COLO829 (cell line): ENCODE measurements around the gene CREB3.

Experiments used
- DNase-seq: peaks from one replicate; pipeline ENCODE4 v3.0.0; 2012; ENCODE audit warnings: low spot score

CREB3 gene

GRCh38 chr9:35702696-35703095, 29.8 kb upstream of the CREB3 start:
- no peak for DNase-seq

- no peak for DNase-seq
Measured at GRCh38 chr9:35703906-35704672, 28.4 kb upstream of the CREB3 start.

GRCh38 chr9:35705372-35705771, 27.1 kb upstream of the CREB3 start:
- no peak for DNase-seq

- no peak for DNase-seq
Measured at GRCh38 chr9:35705836-35706430, 26.5 kb upstream of the CREB3 start.

- DNase-seq: no peak
Measured at GRCh38 chr9:35706951-35707350, 25.5 kb upstream of the CREB3 start.

- no peak for DNase-seq
Measured at GRCh38 chr9:35708146-35708545, 24.3 kb upstream of the CREB3 start.

GRCh38 chr9:35710818-35711500, 21.5 kb upstream of the CREB3 start:
- no peak for DNase-seq

GRCh38 chr9:35711501-35712428, 20.7 kb upstream of the CREB3 start:
- DNase-seq: no peak

GRCh38 chr9:35712762-35713400, 19.6 kb upstream of the CREB3 start:
- DNase-seq: no peak

- no peak for DNase-seq
Measured at GRCh38 chr9:35713578-35713977, 18.9 kb upstream of the CREB3 start.

- no peak for DNase-seq
Measured at GRCh38 chr9:35714123-35714522, 18.3 kb upstream of the CREB3 start.

- no peak for DNase-seq
Measured at GRCh38 chr9:35714579-35715252, 17.8 kb upstream of the CREB3 start.

- no peak for DNase-seq
Measured at GRCh38 chr9:35716230-35716629, 16.2 kb upstream of the CREB3 start.

- no peak for DNase-seq
Measured at GRCh38 chr9:35717132-35717870, 15.2 kb upstream of the CREB3 start.

GRCh38 chr9:35718721-35719511, 13.6 kb upstream of the CREB3 start:
- DNase-seq: no peak

- no peak for DNase-seq
Measured at GRCh38 chr9:35719546-35719945, 12.9 kb upstream of the CREB3 start.

GRCh38 chr9:35723426-35723825, 9.0 kb upstream of the CREB3 start:
- no peak for DNase-seq

GRCh38 chr9:35723908-35724307, 8.6 kb upstream of the CREB3 start:
- DNase-seq: no peak

- DNase-seq: no peak
Measured at GRCh38 chr9:35725362-35725761, 7.1 kb upstream of the CREB3 start.

- DNase-seq: no peak
Measured at GRCh38 chr9:35726931-35727330, 5.5 kb upstream of the CREB3 start.
